Measurements from ENCODE around the gene ARID5B. TPM values are rescaled to one million over a fixed set of nuclear protein-coding genes. Genes with fewer than 3 reads are reported as not detected.

ARID5B gene
- total RNA-seq, 1 donor from 2014 or later = 29.8 TPM

DNA sequence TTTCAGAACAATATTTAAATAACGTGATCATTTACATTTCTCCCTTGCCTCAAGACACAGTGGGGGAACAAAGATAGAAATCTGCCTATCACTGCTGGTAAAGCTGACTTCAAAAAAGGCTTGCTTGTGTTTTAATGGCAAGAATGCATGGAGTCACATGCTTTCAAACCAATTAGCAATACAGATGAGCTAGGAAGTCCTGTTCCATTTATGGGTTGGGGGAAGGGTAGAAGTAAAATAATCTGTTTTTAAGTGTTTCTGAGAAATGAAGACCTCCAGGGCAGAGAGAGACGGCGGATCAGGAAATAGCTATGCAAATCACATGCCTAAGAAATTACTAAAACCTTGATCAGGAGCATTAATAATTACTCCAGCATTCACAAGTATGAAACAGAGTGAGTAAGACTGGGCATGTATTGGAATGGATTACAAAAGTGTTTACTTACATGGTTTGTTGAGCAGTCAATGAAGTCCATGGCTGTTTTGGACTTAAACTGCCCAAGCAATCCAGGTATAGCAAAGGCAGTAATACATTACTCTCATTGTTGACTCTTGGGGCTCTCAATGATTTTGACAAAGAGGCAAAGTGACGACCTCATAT, 142.0 kb downstream of the ARID5B start:
- ATAC-seq (peak in 1 of 2 donors; percentile 35), DNase-seq (no peak)
- H3K27me3 ChIP-seq (ENCODE audit: low read depth) = no peaks in the 10 kb centered on the region
- H3K4me1 ChIP-seq = peaks cover 51% of the 10 kb centered on the region
- no peaks in the 10 kb centered on the region for H3K9me3 ChIP-seq
- TF ChIP-seq, protein P1, sequence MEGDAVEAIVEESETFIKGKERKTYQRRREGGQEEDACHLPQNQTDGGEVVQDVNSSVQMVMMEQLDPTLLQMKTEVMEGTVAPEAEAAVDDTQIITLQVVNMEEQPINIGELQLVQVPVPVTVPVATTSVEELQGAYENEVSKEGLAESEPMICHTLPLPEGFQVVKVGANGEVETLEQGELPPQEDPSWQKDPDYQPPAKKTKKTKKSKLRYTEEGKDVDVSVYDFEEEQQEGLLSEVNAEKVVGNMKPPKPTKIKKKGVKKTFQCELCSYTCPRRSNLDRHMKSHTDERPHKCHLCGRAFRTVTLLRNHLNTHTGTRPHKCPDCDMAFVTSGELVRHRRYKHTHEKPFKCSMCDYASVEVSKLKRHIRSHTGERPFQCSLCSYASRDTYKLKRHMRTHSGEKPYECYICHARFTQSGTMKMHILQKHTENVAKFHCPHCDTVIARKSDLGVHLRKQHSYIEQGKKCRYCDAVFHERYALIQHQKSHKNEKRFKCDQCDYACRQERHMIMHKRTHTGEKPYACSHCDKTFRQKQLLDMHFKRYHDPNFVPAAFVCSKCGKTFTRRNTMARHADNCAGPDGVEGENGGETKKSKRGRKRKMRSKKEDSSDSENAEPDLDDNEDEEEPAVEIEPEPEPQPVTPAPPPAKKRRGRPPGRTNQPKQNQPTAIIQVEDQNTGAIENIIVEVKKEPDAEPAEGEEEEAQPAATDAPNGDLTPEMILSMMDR (IDR thresholded peaks at IDR 0.05) = no peak
- no peak overlapping the region for H3K4me3 ChIP-seq
- intact Hi-C loops (cut with DNase I) = no loop called here
- H3K36me3 ChIP-seq = no peaks in the 10 kb centered on the region
- H3K27ac ChIP-seq = no peak overlapping the region

DNA sequence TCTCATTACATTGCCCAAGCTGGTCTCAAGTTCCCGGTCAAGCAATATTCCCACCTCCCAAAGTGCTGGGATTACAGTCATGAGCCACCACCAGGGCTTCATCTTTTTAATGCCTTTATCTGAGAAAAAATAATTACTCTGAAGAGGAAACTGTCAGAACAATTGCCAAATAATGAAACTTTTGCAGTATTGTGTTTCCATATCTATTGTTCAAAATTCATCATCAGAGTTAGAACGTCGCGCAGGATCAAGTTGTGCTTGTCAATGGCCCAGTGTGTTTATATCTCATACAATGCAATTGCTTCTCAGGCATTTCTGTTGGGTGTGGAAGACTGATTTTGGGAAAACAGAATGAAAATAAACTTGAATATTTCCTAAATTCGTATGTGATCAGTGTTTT, 143.1 kb downstream of the ARID5B start:
- H3K9me3 ChIP-seq = no peaks in the 10 kb centered on the region
- no peak overlapping the region for H3K27ac ChIP-seq
- no peak overlapping the region for H3K4me3 ChIP-seq
- ATAC-seq (no peak), DNase-seq (no peak)
- TF ChIP-seq, protein P1 (IDR thresholded peaks at IDR 0.05) = no peak
- no peaks in the 10 kb centered on the region for H3K36me3 ChIP-seq
- no peaks in the 10 kb centered on the region for H3K27me3 ChIP-seq (ENCODE audit: low read depth)
- intact Hi-C loops (cut with DNase I) = no loop called here
- peaks cover 47% of the 10 kb centered on the region for H3K4me1 ChIP-seq

DNA sequence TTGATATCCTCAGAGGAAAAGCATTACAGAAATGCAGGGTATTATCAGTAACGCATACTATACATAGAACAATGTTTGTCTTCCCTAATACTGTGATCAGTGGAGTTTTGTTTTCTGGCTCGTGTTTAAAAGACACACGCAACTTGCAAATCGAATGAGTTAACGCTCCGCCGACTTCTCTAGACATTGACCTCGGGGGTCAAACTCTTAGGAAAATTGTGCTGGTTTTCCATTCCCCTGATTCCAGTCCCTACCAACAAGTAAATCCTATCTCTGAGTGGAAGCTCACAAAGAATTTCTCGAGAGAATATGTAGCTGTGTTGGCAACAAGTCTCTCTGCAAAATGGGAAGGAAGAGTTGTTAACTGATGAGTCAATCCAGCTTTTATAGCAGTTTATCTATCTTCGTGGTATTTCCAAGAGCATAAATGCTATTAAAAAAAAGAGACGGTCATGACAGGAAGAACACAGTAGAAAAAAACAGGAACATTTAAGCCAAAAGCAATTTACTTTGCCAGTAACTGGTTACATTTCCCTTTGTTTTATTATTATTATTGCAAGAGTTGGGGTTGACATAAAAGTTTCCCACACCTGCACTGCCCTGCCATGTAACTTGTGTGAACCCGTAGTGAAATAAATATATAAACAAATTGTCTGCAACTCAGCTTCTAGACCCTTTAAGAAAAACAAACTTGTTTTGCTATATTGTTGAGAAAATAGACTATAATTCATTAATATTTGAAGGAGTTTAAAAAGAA, 144.4 kb downstream of the ARID5B start:
- Histone ChIP-seq H3K4me3 (peak overlapping the region; percentile 20), H3K36me3 (no peaks in the 10 kb centered on the region), H3K4me1 (peaks cover 48% of the 10 kb centered on the region), H3K27ac (peak overlapping the region; percentile 67), H3K27me3 (ENCODE audit: low read depth) (no peaks in the 10 kb centered on the region), H3K9me3 (no peaks in the 10 kb centered on the region)
- ATAC-seq (peak in 1 of 2 donors; percentile 6), DNase-seq (no peak)
- intact Hi-C loops (cut with DNase I) = no loop called here
- TF ChIP-seq, protein P1 (IDR thresholded peaks at IDR 0.05) = no peak

DNA sequence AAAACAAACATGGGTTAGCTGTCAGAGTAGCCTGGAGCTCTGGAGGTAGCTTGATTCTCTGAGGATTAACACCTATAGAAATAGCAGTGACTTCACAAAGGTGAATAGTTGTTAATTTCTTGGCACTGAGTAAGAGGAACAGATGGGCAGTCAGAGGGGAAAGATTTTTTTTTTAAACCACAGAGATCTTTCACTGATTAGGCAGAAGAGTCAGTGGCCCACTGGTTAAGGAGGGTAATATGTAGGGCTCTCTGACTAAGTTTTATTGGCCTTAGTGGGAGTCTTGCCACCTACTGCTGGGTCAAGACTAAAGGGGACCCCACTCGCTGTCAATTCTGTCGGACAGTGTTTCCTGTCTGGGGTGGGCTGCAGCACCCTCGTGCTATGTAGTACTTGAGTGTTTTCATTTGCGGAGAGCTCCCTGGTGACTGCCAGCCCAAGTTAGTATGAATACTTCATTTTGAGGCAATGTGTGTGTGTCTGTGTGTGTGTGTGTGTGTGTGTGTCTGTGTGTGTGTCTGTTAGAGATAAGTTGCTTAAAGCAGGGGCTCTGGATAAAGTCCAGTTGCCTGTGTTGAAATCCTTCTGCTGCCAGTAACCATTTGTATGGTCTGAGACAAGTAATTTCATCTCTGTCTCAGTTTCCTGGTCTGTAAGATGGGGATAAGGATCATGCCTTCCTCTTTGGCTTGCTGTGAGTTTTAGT, 145.2 kb downstream of the ARID5B start:
- Histone ChIP-seq H3K36me3 (peaks cover 2% of the 10 kb centered on the region), H3K27ac (peak overlapping the region; percentile 87), H3K27me3 (ENCODE audit: low read depth) (no peaks in the 10 kb centered on the region), H3K4me1 (peaks cover 56% of the 10 kb centered on the region), H3K9me3 (no peaks in the 10 kb centered on the region), H3K4me3 (no peak overlapping the region)
- ATAC-seq = no peak
- no peak for DNase-seq
- intact Hi-C loops (cut with DNase I) = no loop called here
- TF ChIP-seq, protein P1 (IDR thresholded peaks at IDR 0.05) = no peak

DNA sequence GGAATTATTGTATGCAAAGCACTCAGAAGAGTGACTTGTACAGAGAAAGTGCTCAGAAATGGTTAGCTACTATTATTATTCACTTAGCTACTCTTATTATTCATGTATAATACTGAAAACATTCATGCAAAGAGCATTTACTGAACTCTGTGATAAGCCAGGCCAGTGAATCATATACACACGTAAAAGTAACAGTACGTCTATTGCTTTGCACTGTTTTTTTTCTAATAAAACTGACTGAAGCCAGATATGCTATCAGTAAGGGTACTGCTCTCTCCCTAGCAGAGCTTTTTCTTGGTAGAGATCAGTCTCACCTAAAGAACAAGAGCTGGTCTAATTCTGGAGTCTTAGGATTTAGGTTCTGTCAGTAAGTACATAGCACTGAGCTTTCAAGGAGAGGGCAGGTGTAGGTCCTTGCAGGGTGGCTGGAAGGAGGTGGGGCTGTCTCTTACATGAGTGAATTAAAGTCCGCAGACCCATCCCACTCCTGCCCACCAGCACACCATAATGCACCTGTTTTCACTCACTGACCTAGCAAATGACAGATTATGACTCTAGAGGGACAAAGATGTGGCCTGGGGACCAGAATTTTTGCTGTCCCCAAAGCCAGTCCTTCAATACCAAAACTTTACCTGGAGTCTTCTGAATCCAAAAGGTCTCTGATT, 145.9 kb downstream of the ARID5B start:
- intact Hi-C loops (cut with DNase I) = no loop called here
- TF ChIP-seq, protein P1 (IDR thresholded peaks at IDR 0.05) = no peak
- no peak overlapping the region for H3K4me3 ChIP-seq
- no peak for DNase-seq
- no peak for ATAC-seq
- H3K9me3 ChIP-seq = no peaks in the 10 kb centered on the region
- peak overlapping the region; percentile 87 for H3K27ac ChIP-seq
- H3K36me3 ChIP-seq = peaks cover 9% of the 10 kb centered on the region
- H3K4me1 ChIP-seq = peaks cover 62% of the 10 kb centered on the region
- no peaks in the 10 kb centered on the region for H3K27me3 ChIP-seq (ENCODE audit: low read depth)
